ENCODE data around the gene NCK1. TPM values are rescaled to one million over a fixed set of nuclear protein-coding genes. Genes with fewer than 3 reads are reported as not detected.
"Not testable (repeated sequence)": the region's sequence is repeated elsewhere in the genome, so short reads cannot be mapped to it uniquely, and the experiment has no call there.

The NCK1 gene
- total RNA-seq, 1 donor from 2014 or later = 38.1 TPM

DNA sequence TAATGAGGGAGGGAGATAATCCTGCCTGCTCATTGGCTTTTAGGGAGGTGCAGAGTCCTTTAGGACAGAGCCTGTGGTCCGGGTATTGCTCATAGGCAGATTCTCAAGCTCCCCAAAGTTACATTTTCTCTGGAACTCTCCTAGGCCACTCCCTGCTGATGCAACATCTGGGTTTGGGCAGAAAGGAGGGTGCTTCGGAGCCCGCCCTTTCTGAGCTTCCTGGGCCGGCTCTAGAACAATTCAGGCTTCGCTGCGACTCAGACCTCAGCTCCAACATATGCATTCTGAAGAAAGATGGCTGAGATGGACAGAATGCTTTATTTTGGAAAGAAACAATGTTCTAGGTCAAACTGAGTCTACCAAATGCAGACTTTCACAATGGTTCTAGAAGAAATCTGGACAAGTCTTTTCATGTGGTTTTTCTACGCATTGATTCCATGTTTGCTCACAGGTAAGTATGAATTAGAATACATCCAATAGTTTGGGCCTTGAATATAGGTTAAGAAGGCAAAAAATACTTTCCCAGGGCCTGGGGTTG lies 95.8 kb downstream of the NCK1 start, which contains the start of gene IL20RB:
IL20RB (plus strand) TSS at position 233 of the 538 bp plus-strand sequence; CDS start at position 364, 131 bp downstream.
- Mint-ChIP-seq H3K9me3 (ENCODE audit: low read depth) (peaks cover 3% of the 10 kb centered on the region), H3K4me3 (ENCODE audit: unreplicated experiment) (no peak within 1 kb of the TSS), H3K27ac (ENCODE audit: unreplicated experiment) (peak within 1 kb of the TSS; percentile 34), H3K4me1 (ENCODE audit: low read depth) (peaks cover 47% of the 10 kb centered on the region), H3K27me3 (ENCODE audit: low read depth) (no peaks in the 10 kb centered on the region), H3K36me3 (ENCODE audit: low read depth) (no peaks in the 10 kb centered on the region)
- no peak for DNase-seq (ENCODE audit: low spot score)
- TF ChIP-seq, protein P1, sequence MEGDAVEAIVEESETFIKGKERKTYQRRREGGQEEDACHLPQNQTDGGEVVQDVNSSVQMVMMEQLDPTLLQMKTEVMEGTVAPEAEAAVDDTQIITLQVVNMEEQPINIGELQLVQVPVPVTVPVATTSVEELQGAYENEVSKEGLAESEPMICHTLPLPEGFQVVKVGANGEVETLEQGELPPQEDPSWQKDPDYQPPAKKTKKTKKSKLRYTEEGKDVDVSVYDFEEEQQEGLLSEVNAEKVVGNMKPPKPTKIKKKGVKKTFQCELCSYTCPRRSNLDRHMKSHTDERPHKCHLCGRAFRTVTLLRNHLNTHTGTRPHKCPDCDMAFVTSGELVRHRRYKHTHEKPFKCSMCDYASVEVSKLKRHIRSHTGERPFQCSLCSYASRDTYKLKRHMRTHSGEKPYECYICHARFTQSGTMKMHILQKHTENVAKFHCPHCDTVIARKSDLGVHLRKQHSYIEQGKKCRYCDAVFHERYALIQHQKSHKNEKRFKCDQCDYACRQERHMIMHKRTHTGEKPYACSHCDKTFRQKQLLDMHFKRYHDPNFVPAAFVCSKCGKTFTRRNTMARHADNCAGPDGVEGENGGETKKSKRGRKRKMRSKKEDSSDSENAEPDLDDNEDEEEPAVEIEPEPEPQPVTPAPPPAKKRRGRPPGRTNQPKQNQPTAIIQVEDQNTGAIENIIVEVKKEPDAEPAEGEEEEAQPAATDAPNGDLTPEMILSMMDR (IDR thresholded peaks at IDR 0.05) = no peak

DNA sequence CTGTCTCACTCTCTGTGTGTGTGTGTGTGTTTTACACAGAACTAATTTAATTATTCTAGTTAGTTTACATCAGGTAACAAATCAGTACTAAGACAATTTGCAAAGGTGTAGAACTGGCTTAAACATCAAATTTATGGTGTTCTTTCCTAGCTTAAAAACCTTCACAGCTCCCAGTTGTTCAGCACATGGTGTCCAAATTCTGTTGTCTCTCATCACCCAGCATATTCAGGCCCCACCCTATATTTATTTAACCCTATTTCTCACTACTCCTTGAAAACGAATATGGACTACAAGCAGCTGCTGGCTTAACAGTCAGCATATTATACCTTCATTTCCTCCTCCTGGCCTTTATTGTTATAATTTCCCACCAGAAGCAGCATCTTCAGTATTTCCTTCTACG lies 96.9 kb downstream of the NCK1 start:
- TF ChIP-seq, protein P1 (IDR thresholded peaks at IDR 0.05) = no peak
- Mint-ChIP-seq H3K9me3 (ENCODE audit: low read depth) (peaks cover 3% of the 10 kb centered on the region), H3K4me1 (ENCODE audit: low read depth) (peaks cover 44% of the 10 kb centered on the region), H3K27ac (ENCODE audit: unreplicated experiment) (no peak overlapping the region), H3K27me3 (ENCODE audit: low read depth) (no peaks in the 10 kb centered on the region), H3K4me3 (ENCODE audit: unreplicated experiment) (no peak overlapping the region), H3K36me3 (ENCODE audit: low read depth) (no peaks in the 10 kb centered on the region)
- DNase-seq (ENCODE audit: low spot score) = no peak

DNA sequence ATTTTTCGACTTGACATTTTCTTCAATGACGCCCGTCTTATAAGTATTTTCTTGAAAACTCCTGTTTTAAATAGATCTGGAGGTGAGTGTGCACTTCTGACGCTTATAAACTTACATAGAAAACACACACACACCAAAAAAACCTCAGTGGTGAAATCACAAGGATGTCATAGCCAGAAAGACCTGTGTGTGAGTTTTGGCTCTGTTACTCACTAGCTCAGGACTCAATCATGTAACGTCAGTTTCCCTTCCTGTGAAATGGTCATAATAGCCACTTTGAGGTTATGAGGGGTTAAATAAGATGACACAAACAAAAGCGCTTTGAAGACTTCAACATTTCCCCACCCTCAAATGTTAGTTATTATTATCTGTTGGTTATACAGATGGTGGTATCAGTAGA lies 97.6 kb downstream of the NCK1 start:
- no peak for DNase-seq (ENCODE audit: low spot score)
- Mint-ChIP-seq H3K27ac (ENCODE audit: unreplicated experiment) (no peak overlapping the region), H3K4me3 (ENCODE audit: unreplicated experiment) (no peak overlapping the region), H3K36me3 (ENCODE audit: low read depth) (no peaks in the 10 kb centered on the region), H3K4me1 (ENCODE audit: low read depth) (peaks cover 43% of the 10 kb centered on the region), H3K27me3 (ENCODE audit: low read depth) (no peaks in the 10 kb centered on the region), H3K9me3 (ENCODE audit: low read depth) (peaks cover 3% of the 10 kb centered on the region)
- TF ChIP-seq, protein P1 (IDR thresholded peaks at IDR 0.05) = no peak

DNA sequence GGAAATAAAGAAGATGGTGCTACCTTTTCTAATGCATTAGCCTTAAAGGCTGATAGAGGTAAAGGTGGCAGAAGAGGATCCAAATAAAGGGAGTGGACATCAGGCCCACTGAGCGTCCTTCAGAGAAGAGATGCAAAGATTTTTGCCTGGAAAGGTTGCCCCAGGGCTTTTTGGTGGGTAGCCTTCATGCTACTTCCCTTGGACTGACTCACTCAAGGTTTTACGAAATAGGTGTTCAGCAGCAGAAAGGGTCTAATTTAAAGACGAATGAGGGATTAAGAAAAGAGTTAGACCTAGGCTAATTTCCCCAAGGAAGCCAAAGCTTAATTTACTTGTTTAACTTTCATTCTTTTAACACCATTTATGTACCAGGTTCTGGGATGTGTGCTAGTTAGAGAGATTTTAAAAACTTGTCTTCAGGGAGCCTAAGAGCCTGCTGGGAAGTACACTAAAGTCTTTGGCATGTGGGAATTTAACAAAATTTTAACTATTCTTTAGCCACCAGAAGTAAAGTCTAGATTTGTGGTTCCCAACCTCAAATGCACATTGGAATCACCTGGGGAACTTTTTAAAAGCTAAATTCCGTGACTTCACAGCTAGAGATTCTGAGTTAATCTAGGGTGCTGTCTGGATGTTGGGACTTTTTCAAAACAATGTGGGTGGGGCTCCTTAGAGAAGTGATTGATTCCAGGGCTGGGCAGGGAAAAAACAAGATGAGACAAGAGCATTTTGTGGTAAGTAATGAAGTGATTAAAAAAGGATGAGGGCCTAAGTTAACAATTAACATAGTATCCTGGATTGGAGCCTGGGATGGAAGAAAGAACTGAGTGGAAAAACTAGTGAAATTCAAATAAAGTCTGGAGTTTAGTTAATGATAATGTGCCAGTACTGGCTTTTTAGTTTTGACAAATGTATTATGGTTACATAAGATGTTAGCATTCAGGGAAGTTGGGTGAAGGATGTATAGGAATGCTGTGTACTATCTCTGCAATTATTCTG lies 99.1 kb downstream of the NCK1 start:
- Mint-ChIP-seq H3K27me3 (ENCODE audit: low read depth) (no peaks in the 10 kb centered on the region), H3K27ac (ENCODE audit: unreplicated experiment) (no peak overlapping the region), H3K4me1 (ENCODE audit: low read depth) (peaks cover 27% of the 10 kb centered on the region), H3K4me3 (ENCODE audit: unreplicated experiment) (no peak overlapping the region), H3K9me3 (ENCODE audit: low read depth) (peaks cover 3% of the 10 kb centered on the region), H3K36me3 (ENCODE audit: low read depth) (no peaks in the 10 kb centered on the region)
- no peak for DNase-seq (ENCODE audit: low spot score)
- TF ChIP-seq, protein P1 (IDR thresholded peaks at IDR 0.05) = no peak

DNA sequence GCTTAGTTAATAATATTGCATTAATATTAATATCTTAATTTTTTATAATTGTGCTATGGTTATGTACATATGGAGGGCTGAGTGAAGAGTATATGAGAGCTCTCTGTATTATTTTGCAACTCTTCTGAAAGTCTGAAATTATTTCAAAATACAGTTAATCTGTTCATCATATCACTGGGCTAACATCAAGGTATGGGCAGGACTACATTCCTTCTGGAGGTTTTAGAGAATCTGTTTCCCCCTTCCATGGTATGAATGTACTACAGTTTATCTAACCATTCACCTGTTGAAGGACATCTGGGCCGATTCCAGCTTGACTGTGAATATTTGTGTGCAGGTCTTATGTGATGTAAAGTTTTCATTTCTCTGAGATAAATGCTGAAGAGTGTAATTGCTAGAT lies 100.9 kb downstream of the NCK1 start:
- peaks cover 3% of the 10 kb centered on the region for H3K9me3 Mint-ChIP-seq (ENCODE audit: low read depth)

DNA sequence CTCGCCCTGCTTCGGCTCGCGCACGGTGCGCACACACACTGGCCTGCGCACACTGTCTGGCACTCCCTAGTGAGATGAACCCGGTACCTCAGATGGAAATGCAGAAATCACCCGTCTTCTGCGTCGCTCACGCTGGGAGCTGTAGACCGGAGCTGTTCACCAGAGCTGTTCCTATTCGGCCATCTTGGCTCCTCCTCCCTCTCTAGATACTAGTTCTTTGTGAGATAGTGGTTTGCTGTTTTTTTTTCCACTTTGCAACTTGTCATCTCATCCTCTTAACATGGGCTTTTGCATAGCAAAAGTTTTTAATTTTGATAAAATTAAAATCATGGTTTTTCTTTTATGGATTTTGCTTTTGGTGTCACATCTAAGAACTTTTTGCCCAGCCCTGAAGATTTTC lies 107.5 kb downstream of the NCK1 start:
- H3K27me3 Mint-ChIP-seq (ENCODE audit: low read depth); H3K27ac Mint-ChIP-seq (ENCODE audit: unreplicated experiment); DNase-seq (ENCODE audit: low spot score); H3K4me1 Mint-ChIP-seq (ENCODE audit: low read depth); H3K4me3 Mint-ChIP-seq (ENCODE audit: unreplicated experiment): not testable (repeated sequence)
- Mint-ChIP-seq H3K9me3 (ENCODE audit: low read depth) (peaks cover 16% of the 10 kb centered on the region), H3K36me3 (ENCODE audit: low read depth) (peaks cover 10% of the 10 kb centered on the region)

More for the DNA sequence above, 100.9 kb downstream of the NCK1 start:
- no peak for DNase-seq (ENCODE audit: low spot score)
- TF ChIP-seq, protein P1 (IDR thresholded peaks at IDR 0.05) = no peak
- Mint-ChIP-seq H3K4me3 (ENCODE audit: unreplicated experiment) (no peak overlapping the region), H3K4me1 (ENCODE audit: low read depth) (peaks cover 17% of the 10 kb centered on the region), H3K27ac (ENCODE audit: unreplicated experiment) (no peak overlapping the region), H3K36me3 (ENCODE audit: low read depth) (no peaks in the 10 kb centered on the region), H3K27me3 (ENCODE audit: low read depth) (no peaks in the 10 kb centered on the region)

All from chondrocyte (in vitro differentiated cells).